NT2/D1 (cell line): Measurements from ENCODE around the gene C3orf22.

ENCODE experiments used
- SUZ12 ChIP-seq: IDR thresholded peaks from 2 replicates; pipeline ENCODE4 v1.6.1; 2011; ENCODE audit not compliant: insufficient read length, insufficient read depth; ENCODE audit errors: extremely low read depth
- YY1 ChIP-seq: IDR thresholded peaks from 2 replicates; pipeline ENCODE4 v1.6.1; 2011; ENCODE audit not compliant: insufficient read length, insufficient read depth
- ZNF274 ChIP-seq: IDR thresholded peaks from 2 replicates; pipeline ENCODE4 v1.6.1; 2011; ENCODE audit warnings: mild to moderate bottlenecking, low read depth, low read length

DNA sequence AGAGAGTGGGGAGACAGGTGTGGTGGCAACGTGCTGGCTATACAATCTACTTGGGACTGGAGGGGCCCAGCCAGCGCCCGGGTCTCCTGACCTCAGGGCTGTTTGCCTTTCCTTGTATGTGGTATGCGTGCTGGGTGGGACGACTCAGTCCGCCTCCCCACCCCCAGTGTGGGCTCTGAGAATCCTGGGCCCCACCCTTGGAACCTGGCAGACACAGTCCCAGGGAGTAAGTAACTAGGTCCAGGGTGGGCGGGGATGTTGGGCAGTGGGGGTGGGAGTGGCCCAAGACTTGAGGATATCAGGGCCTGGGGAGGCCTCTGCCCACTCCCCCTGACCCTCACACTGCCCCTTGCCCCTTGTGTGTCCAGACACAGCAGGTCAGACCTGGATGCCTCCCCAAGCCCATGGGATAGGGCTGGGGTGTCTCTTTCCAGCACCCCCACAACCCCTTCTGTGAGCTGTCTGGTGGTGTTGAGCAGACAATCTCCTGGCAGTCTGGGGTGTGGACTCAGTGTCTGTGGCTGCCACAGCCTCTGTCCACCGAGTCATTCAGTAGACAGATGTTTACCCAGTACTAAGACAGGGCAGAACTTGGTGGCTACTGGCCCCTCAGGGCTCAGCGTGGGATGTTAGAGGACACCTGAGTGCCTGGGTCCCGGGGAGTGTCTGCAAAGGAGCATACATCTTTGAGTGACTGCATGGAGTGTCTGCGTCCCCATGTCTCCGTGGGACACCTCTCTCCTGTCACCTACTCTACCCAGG lies 33.5 kb downstream of the C3orf22 start:
- TF ChIP-seq SUZ12 (no peak), ZNF274 (no peak), YY1 (no peak)
